HG03135 (cell line): ENCODE measurements around the gene SMIM30.
"Not testable (repeated sequence)": the region's sequence is repeated elsewhere in the genome, so short reads cannot be mapped to it uniquely, and the experiment has no call there.

Experiments
- ATAC-seq: cut with Tn5 transposase; IDR thresholded peaks from one replicate; pipeline ENCODE4 v1.9.1; 2021; ENCODE audit warnings: mild to moderate bottlenecking, moderate library complexity; ENCODE audit not compliant: unreplicated experiment

Gene SMIM30, protein sequence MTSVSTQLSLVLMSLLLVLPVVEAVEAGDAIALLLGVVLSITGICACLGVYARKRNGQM

DNA sequence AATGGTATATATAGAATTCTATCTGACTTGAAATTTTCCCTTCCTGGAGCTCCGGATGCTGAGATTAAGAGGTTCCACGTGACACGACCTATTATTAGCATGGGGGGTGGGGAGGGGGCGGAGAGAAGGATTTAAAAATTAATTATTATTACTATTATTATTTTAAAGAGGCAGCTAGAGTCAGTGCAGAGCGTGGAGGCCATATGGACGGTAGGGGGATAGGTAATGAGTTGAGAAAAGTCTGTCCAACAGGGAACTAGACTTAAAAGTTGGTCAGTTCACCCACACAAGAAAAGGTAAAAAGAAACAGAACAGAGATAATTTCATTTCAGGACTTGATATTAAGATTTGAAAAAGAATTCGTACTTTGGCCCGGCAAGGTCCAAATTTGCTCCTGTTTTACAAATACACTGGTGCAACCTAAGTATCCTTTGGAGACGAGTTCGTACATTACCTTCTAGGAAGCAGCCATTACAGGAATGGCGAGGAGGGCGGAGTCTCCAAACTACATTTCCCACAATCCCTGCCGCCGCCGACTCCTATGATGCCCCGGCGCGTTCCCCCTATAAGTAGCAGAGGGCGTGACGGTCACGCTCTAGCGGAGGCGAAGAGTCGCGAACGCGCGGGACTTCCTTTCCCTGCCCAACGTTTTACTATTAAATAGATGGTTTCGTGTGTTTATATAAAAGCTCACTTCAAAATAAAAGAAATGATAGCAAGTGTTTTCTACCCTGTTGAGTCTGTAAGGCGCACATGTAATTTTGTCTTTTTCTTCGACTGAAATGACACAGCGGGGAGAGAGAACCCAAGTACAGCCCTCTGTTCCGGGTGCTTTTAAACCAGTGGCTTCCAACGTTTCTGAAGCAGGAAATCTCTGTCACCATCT lies at the start of gene SMIM30:
SMIM30 (minus strand) TSS at position 481 of the 886 bp plus-strand sequence. CDS start 976 bp downstream, outside the sequence.
- ATAC-seq: peak; percentile 100

DNA sequence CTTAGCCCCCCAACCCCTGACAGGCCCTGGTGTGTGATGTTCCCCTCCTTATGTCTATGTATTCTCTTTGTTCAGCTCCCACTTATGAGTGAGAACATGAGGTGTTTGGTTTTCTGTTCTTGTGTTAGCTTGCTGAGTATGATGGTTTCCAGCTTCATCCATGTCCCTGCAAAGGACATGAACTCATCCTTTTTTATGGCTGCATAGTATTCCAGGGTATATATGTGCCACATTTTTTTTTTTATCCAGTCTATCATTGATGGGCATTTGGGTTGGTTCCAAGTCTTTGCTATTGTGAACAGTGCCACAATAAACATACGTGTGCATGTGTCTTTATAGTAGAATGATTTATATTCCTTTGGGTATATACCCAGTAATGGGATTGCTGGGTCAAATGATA lies 47.8 kb upstream of the SMIM30 start:
- ATAC-seq: not testable (repeated sequence)

DNA sequence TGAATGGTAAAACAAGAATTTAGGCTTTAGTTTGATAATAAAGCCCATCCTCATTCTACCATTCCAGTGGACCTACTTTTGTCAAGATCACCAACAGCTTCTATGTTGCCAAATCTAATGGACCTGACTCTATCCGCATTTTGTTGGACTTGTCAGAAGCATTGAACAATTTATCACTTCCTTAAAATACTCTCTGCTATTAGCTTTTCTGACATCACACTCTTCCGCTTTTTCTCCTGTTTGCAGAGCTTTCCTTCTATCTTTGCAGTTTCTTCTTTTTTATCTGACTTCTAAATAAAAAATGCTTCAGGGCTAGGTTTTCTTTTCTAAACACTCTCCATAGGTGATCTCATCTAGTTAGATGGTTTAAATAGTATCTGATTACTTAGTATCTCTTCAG lies 42.7 kb upstream of the SMIM30 start:
- ATAC-seq: no peak

DNA sequence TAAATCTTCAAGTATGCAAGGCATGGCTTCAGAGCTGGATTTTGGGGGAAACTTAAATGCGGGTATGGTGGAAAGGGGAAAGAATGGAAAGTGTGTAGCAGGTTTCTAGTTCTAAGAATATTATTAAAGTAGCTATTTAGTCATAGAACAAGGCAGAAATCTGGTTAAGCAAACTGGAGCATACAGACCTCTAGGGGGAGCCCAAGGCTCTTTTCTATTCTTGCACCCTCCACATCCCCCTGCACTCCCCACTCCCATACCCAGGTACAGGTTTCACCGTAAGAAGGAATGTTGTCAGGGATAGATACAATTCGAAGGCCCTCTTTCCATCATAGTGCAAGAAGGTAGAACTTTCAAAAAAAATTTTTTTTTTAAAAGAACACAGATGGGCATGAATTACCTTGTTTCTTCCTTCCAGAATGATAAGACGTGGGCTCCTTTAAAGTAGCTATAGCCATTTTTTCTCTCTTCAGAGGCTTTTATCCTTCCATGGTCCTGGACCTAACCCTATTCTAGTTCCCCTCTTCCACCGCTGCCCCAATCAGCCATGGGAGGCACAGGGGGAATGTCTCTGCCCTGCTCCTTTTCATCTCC lies 41.5 kb upstream of the SMIM30 start:
- no peak for ATAC-seq

GRCh38 chr7:113158756-113159155 lies 40.4 kb upstream of the SMIM30 start:
- no peak for ATAC-seq

GRCh38 chr7:113154117-113154516 lies 35.8 kb upstream of the SMIM30 start:
- no peak for ATAC-seq

DNA sequence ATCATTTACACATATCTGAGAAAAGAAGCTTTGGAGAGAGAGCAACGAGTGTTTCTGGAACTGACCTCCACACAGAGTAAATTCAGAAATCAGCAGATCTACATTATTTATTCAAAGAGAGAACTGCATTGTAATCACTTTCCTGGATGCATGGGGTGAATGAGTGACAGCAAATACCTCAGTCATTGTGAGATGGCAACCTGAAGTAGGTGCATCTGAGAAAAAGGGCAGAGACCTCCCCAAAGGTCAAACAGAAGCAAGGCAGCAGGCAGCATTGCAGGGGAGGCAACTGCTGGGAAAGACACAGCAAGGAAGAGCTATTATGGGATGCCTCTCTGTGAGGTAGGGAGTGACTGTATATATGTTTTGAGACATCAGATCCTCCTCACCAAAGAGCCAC lies 26.5 kb upstream of the SMIM30 start:
- no peak for ATAC-seq

- peak; percentile 46 for ATAC-seq
Observed at GRCh38 chr7:113143486-113144257, 25.3 kb upstream of the SMIM30 start.

GRCh38 chr7:113142385-113143119 lies 24.2 kb upstream of the SMIM30 start:
- ATAC-seq: peak; percentile 57

DNA sequence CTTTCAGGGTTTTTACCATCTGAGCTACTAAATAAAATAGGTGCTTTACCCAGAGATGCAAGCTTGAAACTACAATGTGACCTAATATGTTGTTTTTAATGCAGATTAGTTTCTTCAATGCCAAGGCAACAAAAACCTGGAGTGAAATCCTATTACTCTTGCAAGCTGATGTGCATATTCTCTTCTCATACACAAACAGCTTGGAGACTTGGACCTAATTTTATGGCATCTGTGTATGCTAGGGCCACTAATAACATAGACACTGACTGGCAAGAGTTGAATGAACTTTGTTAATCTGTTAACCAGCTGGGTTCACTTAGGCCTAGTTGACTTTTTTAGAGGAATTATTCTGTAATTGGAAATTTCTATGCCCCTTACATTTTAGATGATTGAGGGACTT lies 23.4 kb upstream of the SMIM30 start:
- no peak for ATAC-seq

GRCh38 chr7:113140956-113141355 lies 22.6 kb upstream of the SMIM30 start:
- ATAC-seq: no peak

DNA sequence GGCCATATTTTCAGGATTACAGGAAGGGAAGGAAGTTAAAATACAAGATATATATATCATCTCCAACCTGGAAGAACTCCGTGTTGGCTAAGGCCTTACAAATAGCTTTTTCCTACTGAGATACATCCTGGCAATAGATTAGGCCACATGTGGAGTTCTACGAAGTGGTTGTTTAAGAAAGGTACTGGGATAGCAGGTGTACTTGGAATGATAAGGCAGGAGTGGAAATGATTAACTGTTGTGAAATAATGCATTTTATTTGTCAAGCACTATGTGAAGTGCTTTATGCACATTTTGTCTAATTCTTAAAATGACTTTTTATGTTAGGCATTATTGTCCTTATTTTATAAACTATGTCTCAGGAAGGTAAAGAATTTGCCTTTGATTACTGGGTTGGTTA lies 18.9 kb upstream of the SMIM30 start:
- no peak for ATAC-seq

DNA sequence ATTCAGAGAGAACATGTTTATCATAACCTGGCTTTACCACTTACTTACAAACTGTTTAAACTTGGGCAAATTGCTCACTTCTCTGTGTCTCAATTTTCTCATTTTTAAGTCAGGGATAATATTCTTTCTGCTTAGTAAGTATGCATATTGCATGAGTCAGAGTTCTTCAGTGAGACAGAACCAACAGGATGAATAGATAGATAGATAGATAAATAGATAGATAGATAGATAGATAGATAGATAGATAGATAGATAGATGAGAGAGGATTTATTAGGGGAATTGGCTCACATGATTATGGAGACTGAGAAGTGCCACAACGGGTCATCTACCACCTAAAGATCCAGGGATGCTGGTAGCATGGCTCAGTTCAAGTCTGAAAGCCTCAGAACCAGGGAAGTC lies 15.7 kb upstream of the SMIM30 start:
- ATAC-seq: no peak

GRCh38 chr7:113131367-113131766 lies 13.0 kb upstream of the SMIM30 start:
- no peak for ATAC-seq

DNA sequence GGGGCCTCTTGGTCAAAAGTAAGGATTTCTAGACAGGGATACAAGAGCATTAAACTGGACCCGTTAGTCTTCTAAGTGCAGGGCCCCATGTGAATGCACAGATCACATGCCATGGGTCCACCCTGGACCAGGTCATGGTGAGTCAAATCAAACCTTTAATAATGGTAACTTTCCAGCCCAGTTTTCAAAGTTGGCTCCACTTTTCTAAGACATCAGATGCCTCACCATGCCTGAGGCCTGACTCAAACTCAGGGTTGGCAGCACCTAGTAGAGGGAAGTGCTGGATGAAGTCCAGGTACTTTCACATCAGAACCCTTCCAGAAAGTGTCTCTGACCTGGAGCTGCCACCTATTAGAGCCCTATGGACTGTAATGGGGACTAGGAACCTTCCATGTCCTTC lies 9.7 kb upstream of the SMIM30 start:
- no peak for ATAC-seq

DNA sequence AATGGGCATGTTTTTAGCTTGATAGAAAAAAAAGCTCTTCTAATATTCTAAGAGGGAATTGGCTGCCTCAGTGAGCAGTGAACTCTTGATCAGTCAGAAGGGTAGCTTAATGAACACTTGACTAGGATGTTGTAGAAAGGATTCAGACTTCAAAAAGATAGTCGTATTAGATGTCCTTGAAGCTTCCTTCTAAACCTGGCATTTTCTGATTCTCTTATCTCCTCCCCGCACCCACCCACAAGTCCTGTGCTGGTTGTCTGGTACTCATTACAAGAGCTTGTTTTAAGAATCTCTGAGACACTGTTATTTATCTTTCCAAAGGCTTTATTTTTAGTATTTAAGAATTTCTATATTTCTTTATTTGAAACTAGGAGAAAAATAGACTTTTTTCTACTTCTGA lies 7.4 kb upstream of the SMIM30 start:
- no peak for ATAC-seq

- ATAC-seq: no peak
Observed at GRCh38 chr7:113122744-113123143, 4.4 kb upstream of the SMIM30 start.

DNA sequence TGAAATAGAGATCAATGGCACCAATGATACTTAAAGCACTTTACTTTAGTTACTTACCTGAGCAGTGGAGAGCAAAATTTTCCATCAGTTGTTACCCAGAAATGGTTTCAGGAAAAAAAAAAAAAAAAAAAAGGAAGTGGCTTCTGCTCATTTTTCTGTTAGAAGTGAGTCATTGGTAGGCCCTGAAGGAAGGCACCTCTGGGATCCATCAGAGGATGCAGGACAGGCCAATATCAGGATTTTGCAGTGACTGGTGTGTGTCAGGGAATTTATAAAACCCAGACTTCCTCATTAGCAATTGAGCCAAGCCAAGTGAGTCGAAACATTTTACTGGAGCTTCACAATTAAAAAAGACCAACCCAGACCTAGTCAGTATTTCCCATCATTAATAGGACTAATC lies 2.3 kb upstream of the SMIM30 start:
- no peak for ATAC-seq

- ATAC-seq: no peak
Observed at GRCh38 chr7:113119429-113119828, 1.1 kb upstream of the SMIM30 start.

DNA sequence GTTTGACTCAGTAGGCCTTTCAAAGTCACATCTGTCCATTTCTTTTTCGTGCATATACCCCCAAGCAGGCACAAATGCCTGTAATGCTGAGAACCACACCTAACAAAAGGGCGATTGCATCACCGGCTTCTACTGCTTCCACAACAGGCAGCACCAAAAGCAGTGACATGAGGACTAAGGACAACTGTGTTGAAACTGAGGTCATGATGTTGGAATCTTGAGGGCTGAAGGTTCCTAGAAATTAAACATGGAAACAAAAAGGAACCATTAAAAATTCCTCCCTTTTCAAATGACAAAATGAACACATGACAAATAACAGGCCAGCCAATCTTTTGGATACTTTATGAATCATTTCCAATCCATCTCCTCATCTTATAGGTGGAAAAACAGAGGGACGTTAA lies 980 bp downstream of the SMIM30 start:
- not testable (repeated sequence) for ATAC-seq

DNA sequence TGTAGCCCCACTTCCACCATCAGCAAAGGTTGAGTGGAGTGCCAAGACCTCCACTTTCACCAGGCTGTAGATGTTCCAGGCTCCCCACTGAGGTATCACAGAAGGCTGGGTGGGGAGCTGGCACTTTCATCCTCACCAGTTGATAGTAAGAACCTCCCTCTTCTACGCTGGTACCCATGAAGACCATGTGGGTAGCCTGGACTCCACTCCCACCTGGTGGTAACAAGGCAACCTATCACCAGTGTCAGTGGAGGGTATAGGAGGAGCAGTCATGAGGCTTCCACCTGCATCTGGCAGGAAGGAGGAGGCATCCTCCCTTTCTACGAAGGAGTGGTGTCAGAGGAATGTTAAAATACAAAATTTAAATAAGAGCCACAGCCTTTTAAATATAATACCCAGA lies 4.4 kb downstream of the SMIM30 start:
- no peak for ATAC-seq
